K562 (cell line): ENCODE results near the gene ACY1. TPM values are rescaled to one million over a fixed set of nuclear protein-coding genes. Genes with fewer than 3 reads are reported as not detected.

Source experiments
- ATAC-seq: fragments of 200-7000 bp; cut with Tn5 transposase; 3 replicates; pipeline ENCODE4 v1.9.1; 2020; ENCODE audit warnings: moderate library complexity
- BruUV-seq: library from RNA; stranded (reverse); fragments of 400-500 nt; replicated peaks from 2 replicates; lab custom pipeline; 2021; lab: Mats Ljungman, UMichigan
- CTCF ChIA-PET: fragments of 300-600 bp; formaldehyde crosslinking; extraction: SDS; loops from one replicate; lab custom pipeline; 2021; ENCODE audit warnings: low intra/inter-chr PET ratio; lab: Yijun Ruan, JAX
- POLR2A ChIA-PET: fragments of 300-600, 350-650 bp; sonication (Branson Sonifier 250); formaldehyde crosslinking; extraction: SDS; loops from one replicate; lab custom pipeline; 2021; ENCODE audit warnings: antibody characterized with exemption, inconsistent platforms; lab: Yijun Ruan, JAX
- DNase-seq, 4 experiments: peaks; one replicate each; pipeline versions ENCODE4 v3.0.0 to v3.0.0-alpha.2; 2011 to 2018; ENCODE audit warnings: low spot score in 3 of 4, mixed read lengths in 3 of 4; ENCODE audit errors: extremely low read depth in 1 of 4
- FAIRE-seq: peaks from 2 replicates; lab custom pipeline; 2011; peaks lifted over from hg19 to GRCh38; lab: Jason Lieb, UNC
- H2AFZ ChIP-seq: 2 replicates; pipeline ENCODE4 v1.6.0; 2011; ENCODE audit warnings: low read depth, low read length, control low read depth, inconsistent platforms
- H3K27ac ChIP-seq: fragments of 200-600 bp; 3 replicates; pipeline ENCODE4 v1.8.0; 2011; ENCODE audit warnings: low read depth, mild to moderate bottlenecking, control low read depth, inconsistent platforms, low read length, moderate library complexity, mixed read lengths; ENCODE audit errors: extremely low read depth
- H3K27me3 ChIP-seq, 2 experiments: fragments of 300-600 bp in 1 of 2; 2 replicates in 1 of 2; 3 replicates in 1 of 2; pipeline versions ENCODE4 v1.6.0 to v1.8.0; 2011; ENCODE audit warnings: inconsistent platforms in 2 of 2, low read length in 2 of 2, mild to moderate bottlenecking in 1 of 2, mixed read lengths in 1 of 2, moderate library complexity in 1 of 2; ENCODE audit not compliant: control insufficient read depth in 2 of 2, insufficient read depth in 2 of 2
- H3K36me3 ChIP-seq: fragments of 300-600 bp; 3 replicates; pipeline ENCODE4 v1.8.0; 2011; ENCODE audit warnings: mild to moderate bottlenecking, low read length, inconsistent platforms; ENCODE audit not compliant: control insufficient read depth, insufficient read depth
- H3K4me1 ChIP-seq, 2 experiments: fragments of 200-600 bp in 1 of 2; replicated peaks in 1 of 2; 2 replicates in 1 of 2; 3 replicates in 1 of 2; pipeline versions ENCODE4 v1.5.1 to v1.8.0; 2011; ENCODE audit warnings: inconsistent platforms in 2 of 2, low read length in 2 of 2, mild to moderate bottlenecking in 1 of 2, mixed read lengths in 1 of 2, moderate library complexity in 1 of 2; ENCODE audit not compliant: control insufficient read depth in 2 of 2, insufficient read depth in 2 of 2
- H3K4me2 ChIP-seq: 2 replicates; pipeline ENCODE4 v1.6.1; 2011; ENCODE audit warnings: low read length, control low read depth, inconsistent platforms, mixed read lengths; ENCODE audit not compliant: insufficient read depth
- H3K4me3 ChIP-seq: fragments of 200-600 bp; sonication (generic), shearing (Covaris generic); 2 replicates; pipeline ENCODE4 v1.5.1; 2016; ENCODE audit warnings: control low read depth, inconsistent platforms
- H3K79me2 ChIP-seq: fragments of 200-600 bp; 3 replicates; pipeline ENCODE4 v1.8.0; 2011; ENCODE audit warnings: low read length, inconsistent platforms; ENCODE audit not compliant: control insufficient read depth, insufficient read depth
- H3K9ac ChIP-seq, 2 experiments: 2 replicates each; pipeline versions ENCODE4 v1.6.0 to v1.6.1; 2011; ENCODE audit warnings: low read depth in 2 of 2, low read length in 2 of 2, control low read depth in 1 of 2, inconsistent platforms in 1 of 2, mild to moderate bottlenecking in 1 of 2, mixed read lengths in 1 of 2; ENCODE audit not compliant: insufficient read depth in 1 of 2
- H3K9me1 ChIP-seq: one replicate; pipeline ENCODE4 v1.6.0; 2011; ENCODE audit warnings: inconsistent platforms, mild to moderate bottlenecking, low read length, moderate library complexity; ENCODE audit not compliant: control insufficient read depth, insufficient read depth
- H3K9me3 ChIP-seq: replicated peaks from 2 replicates; pipeline ENCODE4 v1.5.1; 2011; ENCODE audit warnings: low read depth, low read length, inconsistent platforms; ENCODE audit not compliant: control insufficient read depth, insufficient read depth
- H4K20me1 ChIP-seq: replicated peaks from 2 replicates; pipeline ENCODE4 v1.6.1; 2011; ENCODE audit warnings: low read length, inconsistent platforms, mixed read lengths; ENCODE audit not compliant: control insufficient read depth, insufficient read depth
- ARHGAP35 ChIP-seq: fragments of 450-650 bp; IDR thresholded peaks from 2 replicates; pipeline ENCODE4 v1.6.1; 2018; ENCODE audit not compliant: partially characterized antibody
- CBFA2T3 ChIP-seq: fragments of 450-650 bp; IDR thresholded peaks from 2 replicates; pipeline ENCODE4 v1.6.1; 2017
- WGBS: fragments of 100-300 bp; shearing (Covaris generic); methylation state at CpG from one replicate; pipeline ENCODE4 v1.1.6; 2016; ENCODE audit warnings: low coverage, mixed read lengths; ENCODE audit not compliant: insufficient coverage; ENCODE audit errors: missing lambda C conversion rate; 5-methylcytosine and 5-hydroxymethylcytosine counted together
- in situ Hi-C: fragments of 300-500 bp; cut with MboI; formaldehyde crosslinking; loops from 4 replicates; pipeline ENCODE4 v1.15.0; 2018; ENCODE audit warnings: inconsistent platforms, mixed read lengths
- intact Hi-C: fragments of 100-400 bp; cut with micrococcal nuclease; formaldehyde crosslinking; loops from 2 replicates; pipeline ENCODE4 v1.14.2; 2022
- polyA plus RNA-seq, 8 experiments: library from polyadenylated mRNA; depleted of rRNA in 4 of 8; stranded (reverse) in 5 of 8; unstranded in 3 of 8; fragments of >200 nt; fragmentation: Nextera tagmentation in 2 of 8; fragmentation: Illumina TruSeq in 1 of 8; extraction: Ambion mirVana in 2 of 8; extraction: Trizol in 1 of 8; gene quantifications; 2 replicates each; pipeline versions ENCODE4 v1.2.1 to v1.2.3, GENCODE V29; 2011 to 2014; ENCODE audit warnings: inconsistent platforms in 1 of 8, missing spikeins in 1 of 8
- total RNA-seq, 7 experiments: library from RNA; depleted of rRNA in 6 of 7; stranded (reverse); fragments of >200 nt in 6 of 7; fragmentation: Illumina TruSeq in 2 of 7; extraction: Trizol in 2 of 7; gene quantifications; 2 replicates each; pipeline versions ENCODE4 v1.2.1 to v1.2.3, GENCODE V29; 2011 to 2021; ENCODE audit warnings: low replicate concordance in 1 of 7
- TF ChIP-seq, protein P1 (sequence below): fragments of 250-450 bp; sonication (Bioruptor Pico); IDR thresholded peaks from 2 replicates; pipeline ENCODE4 v1.8.0; 2022; ENCODE audit warnings: inconsistent platforms, mild to moderate bottlenecking, moderate library complexity, borderline replicate concordance
- TF ChIP-seq, protein P2 (sequence below): fragments of 250-450 bp; sonication (Bioruptor Pico); IDR thresholded peaks from 2 replicates; pipeline ENCODE4 v1.5.0; 2021

Gene ACY1
- total and polyA plus RNA-seq, 9 of the 15 experiments (the other 6 are each of a cell fraction or from before 2014, with no cell fraction given), result 70.7 to 195 (median 123) TPM

GRCh38 chr3:51955893-51956770 is 27.2 kb upstream of the ACY1 start (continued):
- TF ChIP-seq, protein P1, sequence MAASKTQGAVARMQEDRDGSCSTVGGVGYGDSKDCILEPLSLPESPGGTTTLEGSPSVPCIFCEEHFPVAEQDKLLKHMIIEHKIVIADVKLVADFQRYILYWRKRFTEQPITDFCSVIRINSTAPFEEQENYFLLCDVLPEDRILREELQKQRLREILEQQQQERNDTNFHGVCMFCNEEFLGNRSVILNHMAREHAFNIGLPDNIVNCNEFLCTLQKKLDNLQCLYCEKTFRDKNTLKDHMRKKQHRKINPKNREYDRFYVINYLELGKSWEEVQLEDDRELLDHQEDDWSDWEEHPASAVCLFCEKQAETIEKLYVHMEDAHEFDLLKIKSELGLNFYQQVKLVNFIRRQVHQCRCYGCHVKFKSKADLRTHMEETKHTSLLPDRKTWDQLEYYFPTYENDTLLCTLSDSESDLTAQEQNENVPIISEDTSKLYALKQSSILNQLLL, result no peak
- no peak for TF ChIP-seq ARHGAP35

DNA sequence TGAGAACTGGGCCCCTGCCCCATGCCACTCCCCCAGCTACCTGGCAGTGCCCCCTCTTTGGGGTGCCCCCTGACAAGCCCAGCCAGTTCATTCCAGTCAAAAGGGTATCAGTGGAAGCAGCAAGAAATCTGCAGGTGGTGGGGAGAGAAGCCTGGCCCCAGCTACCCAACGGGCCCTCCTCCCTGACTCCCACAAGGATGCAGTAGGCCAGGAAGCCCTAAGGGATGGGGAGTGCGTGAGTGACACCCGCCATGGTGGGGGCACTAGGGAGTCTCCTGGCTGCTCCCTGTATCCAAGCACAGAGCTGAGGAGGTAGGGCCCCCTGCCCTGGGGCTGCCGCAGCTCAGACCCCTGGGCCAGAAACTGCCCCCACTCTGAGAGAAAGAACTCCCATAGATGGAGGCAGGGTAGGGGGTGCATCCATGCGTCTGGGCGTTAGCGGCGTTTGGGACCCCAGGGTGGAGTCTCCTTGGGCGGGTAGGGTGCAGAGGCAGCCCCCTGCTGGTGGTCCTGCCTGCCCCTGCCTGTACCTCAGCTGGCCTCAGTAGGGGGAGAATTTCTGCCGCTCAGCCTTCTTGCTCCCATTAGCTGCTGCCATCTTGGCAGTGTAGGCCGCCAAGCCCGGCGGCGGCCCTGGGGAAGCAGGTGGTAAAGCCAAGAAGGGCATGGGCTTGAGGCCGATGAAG is 25.7 kb upstream of the ACY1 start:
- no peak overlapping the region for H3K4me2 ChIP-seq
- intact Hi-C loops, result no loop called here
- TF ChIP-seq, protein P2, sequence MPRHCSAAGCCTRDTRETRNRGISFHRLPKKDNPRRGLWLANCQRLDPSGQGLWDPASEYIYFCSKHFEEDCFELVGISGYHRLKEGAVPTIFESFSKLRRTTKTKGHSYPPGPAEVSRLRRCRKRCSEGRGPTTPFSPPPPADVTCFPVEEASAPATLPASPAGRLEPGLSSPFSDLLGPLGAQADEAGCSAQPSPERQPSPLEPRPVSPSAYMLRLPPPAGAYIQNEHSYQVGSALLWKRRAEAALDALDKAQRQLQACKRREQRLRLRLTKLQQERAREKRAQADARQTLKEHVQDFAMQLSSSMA (CRISPR knock-in tag), result no peak
- TF ChIP-seq CBFA2T3, result no peak
- TF ChIP-seq, all 486 proteins: peak for 0

More for the DNA sequence above, 25.7 kb upstream of the ACY1 start:
- ChIA-PET CTCF (no interaction called here), POLR2A (interaction anchor here (0.5 to 0.9 kb wide), 3 partner anchors 16 to 176 kb away, joined by 3 to 4 read pairs (median 3); partner anchors contain the start of gene RRP9)
- 0 out of 4 replicates have a peak overlapping the region, but pooled peaks of 1 of the 2 experiments have one; percentile 9 for H3K9ac ChIP-seq
- no peaks in the 10 kb centered on the region for H3K79me2 ChIP-seq
- 0 out of 2 replicates have a peak, but pooled peaks cover 6% of the 10 kb centered on the region for H4K20me1 ChIP-seq
- no peaks in the 10 kb centered on the region for H3K36me3 ChIP-seq
- no peak overlapping the region for H2AFZ ChIP-seq
- no peak overlapping the region for H3K27ac ChIP-seq
- no peaks in the 10 kb centered on the region for H3K9me1 ChIP-seq
- BruUV-seq, result no TSS peak
- FAIRE-seq (no peak), ATAC-seq (no peak), DNase-seq (no peak)
- no peak overlapping the region for H3K4me3 ChIP-seq
- in situ Hi-C loops, result no loop called here
- peaks cover 0 to 14% of the 10 kb centered on the region in 2 experiments; a peak in 2 of 5 replicates for H3K4me1 ChIP-seq
- H3K9me3 ChIP-seq, result no peaks in the 10 kb centered on the region
- 66% methylated on average over 10 of the region's 15 CpGs for WGBS
- peaks cover 0 to 16% of the 10 kb centered on the region in 2 experiments; a peak in 2 of 5 replicates for H3K27me3 ChIP-seq
